Stimulated activated naive CD4-positive, alpha-beta T cell (primary cell): ENCODE measurements around the gene ICAM5.

Experiments
- DNase-seq, 6 experiments: peaks; one replicate each; lab custom pipeline; 2025; lab: John Stamatoyannopoulos, UW

Gene ICAM5

GRCh38 chr19:10344780-10345179 lies 55.0 kb downstream of the ICAM5 start:
- DNase-seq, result no peak
